ENCODE measurements around the gene PDE6C. TPM values are rescaled to one million over a fixed set of nuclear protein-coding genes. Genes with fewer than 3 reads are reported as not detected.

Gene PDE6C
- total and polyA plus RNA-seq, 4 experiments from 2014 or later: not detected

DNA sequence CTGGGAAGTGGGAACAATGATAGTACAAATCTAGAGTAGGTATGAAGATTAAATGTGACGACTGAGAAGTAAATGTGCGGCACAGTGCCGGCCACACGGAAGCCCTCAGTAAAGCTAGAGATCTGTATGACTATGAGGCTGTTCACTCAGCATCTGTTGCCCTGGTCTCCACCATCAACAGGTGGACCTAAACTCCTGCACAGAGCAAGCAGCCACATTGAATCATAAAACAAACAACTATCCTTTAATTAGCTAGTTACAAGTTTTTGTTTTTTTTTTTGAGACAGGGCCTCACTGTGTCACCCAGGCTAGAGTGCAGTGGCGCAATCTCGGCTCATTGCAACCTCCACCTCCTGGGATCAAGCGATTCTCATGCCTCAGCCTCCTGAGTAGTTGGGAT, 27.9 kb upstream of the PDE6C start:
- no peaks in the 10 kb centered on the region for H3K36me3 Mint-ChIP-seq
- CTCF ChIA-PET (ENCODE audit: partially characterized antibody): no interaction called here
- no peaks in the 10 kb centered on the region for H3K4me1 ChIP-seq (ENCODE audit: insufficient read depth, low read length)
- peaks cover under 1 to 13% (median 8%) of the 10 kb centered on the region in 8 donors for H3K9me3 Mint-ChIP-seq
- no peak overlapping the region for H3K27ac Mint-ChIP-seq
- peaks cover 3 to 9% of the 10 kb centered on the region in 2 donors for H3K27me3 Mint-ChIP-seq
- no peaks in the 10 kb centered on the region for H3K36me3 ChIP-seq (ENCODE audit: insufficient read depth, low read length)
- intact Hi-C loops (cut with micrococcal nuclease): no loop called here
- no peaks in the 10 kb centered on the region for H3K4me1 Mint-ChIP-seq
- no peak overlapping the region for H3K4me3 Mint-ChIP-seq
- no peaks in the 10 kb centered on the region for H3K9me3 ChIP-seq (ENCODE audit: control insufficient read depth in 1 of 2, low read length in 2 of 2)
- POLR2A ChIA-PET (ENCODE audit: partially characterized antibody): no interaction called here
- H3K4me3 ChIP-seq (ENCODE audit: low read length in 2 of 2): no peak overlapping the region
- H3K27ac ChIP-seq (ENCODE audit: low read depth, low read length): no peak overlapping the region
- DNase-seq: no peak
- no peaks in the 10 kb centered on the region for H3K27me3 ChIP-seq (ENCODE audit: insufficient read depth, low read length)

DNA sequence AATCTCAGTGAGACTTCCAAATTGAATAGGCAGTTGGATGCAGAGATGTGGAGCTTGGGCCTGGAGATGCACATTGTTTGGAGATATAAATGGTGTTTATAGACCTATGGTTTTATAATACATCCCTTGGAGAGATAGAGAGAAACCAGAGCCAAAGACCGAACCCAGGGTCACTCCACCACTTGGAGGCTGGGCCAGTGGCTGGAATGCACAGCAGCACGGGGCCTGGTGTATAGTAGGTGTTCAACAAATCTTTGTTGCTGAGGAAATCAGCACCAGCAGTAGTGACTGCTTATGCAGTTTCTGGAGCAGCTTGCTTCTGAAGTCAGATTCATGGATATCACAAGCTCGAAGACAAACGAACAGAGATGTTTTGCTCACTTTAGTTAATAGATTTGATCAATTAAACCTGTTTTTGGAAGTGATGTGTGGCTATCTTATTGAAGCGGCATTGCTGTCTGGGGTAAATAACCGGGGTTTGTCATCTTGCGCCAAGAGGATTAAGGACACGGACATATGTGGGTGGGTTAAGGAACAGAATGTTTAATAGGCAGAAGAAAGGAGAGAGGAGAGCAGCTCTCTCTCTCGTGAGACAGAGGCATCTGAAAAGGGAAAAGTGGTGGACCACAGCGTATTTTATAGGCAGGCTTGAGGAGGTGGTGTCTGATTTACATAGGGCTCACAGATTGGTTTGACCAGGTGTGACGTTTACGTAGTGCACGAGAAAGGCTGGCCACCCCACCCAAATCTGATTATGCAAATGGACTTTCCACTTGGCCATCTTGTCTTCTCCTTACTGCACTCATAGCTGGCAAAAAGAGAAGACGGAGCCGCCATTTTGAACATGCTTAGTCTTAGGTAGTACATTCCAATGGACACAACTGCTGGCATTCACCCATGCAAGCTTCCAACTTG, 22.4 kb upstream of the PDE6C start:
- Mint-ChIP-seq H3K27me3 (peaks cover 3 to 8% of the 10 kb centered on the region in 2 donors), H3K9me3 (no peaks in the 10 kb centered on the region), H3K4me3 (no peak overlapping the region), H3K4me1 (no peaks in the 10 kb centered on the region), H3K36me3 (no peaks in the 10 kb centered on the region), H3K27ac (peak overlapping the region in 1 of 7 donors; percentile 9)
- Histone ChIP-seq H3K27ac (ENCODE audit: low read depth, low read length) (no peak overlapping the region), H3K4me1 (ENCODE audit: insufficient read depth, low read length) (no peaks in the 10 kb centered on the region), H3K4me3 (ENCODE audit: low read length in 2 of 2) (no peak overlapping the region), H3K27me3 (ENCODE audit: insufficient read depth, low read length) (no peaks in the 10 kb centered on the region), H3K36me3 (ENCODE audit: insufficient read depth, low read length) (no peaks in the 10 kb centered on the region), H3K9me3 (ENCODE audit: control insufficient read depth in 1 of 2, low read length in 2 of 2) (no peaks in the 10 kb centered on the region)
- intact Hi-C loops (cut with micrococcal nuclease): no loop called here
- no peak for DNase-seq
- ChIA-PET CTCF (ENCODE audit: partially characterized antibody) (no interaction called here), POLR2A (ENCODE audit: partially characterized antibody) (no interaction called here)

DNA sequence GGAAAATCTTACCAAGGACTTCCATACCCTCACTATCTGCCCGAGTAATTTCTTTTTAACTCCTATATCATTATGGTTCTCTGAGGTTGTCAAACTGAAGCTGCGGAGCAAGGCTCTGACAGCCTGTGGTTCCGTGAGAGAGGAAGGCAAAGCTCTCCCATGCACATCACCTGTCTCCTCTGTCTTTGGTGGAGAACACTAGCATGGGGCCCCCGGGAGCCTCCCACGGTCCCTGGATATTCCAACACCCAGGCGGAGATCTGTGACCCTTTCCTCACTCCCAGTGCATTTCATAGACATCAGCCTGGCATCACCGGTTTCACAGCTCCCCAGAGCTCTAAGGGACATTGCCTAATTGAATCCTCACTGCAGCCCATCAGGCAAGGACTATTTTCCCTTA, 21.7 kb upstream of the PDE6C start:
- peaks cover 3 to 8% of the 10 kb centered on the region in 2 donors for H3K27me3 Mint-ChIP-seq
- no peak overlapping the region for H3K27ac Mint-ChIP-seq

DNA sequence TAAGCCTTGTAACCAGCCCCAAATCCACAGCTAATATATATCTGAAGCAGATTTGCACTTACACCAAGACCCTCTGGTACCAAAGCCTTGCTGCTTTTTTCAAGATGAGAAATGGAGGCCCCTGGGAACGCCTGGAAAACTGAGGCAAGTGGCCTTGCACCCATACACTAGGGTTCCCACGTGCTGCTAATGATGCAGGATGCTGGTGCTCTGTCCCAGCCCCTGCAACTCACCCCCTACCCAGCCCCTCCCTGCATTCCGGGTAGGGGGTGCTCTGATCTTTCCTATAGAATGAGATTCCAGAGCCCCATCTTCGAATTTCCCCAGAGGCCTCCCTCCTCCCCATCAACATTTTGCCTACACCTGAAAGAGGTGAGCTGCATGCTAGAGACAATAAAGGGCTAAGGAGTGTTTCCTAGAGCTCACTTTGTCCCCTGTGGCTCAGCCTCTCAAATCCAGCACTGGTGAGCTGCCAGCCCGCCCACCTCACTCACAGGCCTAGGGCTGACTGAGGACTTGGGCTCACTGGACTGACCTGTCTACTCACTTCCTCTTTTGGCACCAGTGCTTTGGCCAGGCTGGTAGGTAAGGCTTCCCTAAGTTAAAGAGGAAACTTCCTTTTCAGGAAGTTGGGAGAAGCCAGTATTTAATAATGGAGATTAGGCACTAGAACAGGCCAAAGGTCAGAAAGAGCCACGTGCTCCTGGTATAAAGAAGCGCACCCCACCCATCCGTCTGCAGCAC, 21.1 kb upstream of the PDE6C start:
- Mint-ChIP-seq H3K9me3 (no peaks in the 10 kb centered on the region), H3K4me3 (no peak overlapping the region), H3K36me3 (no peaks in the 10 kb centered on the region), H3K27me3 (peaks cover 3 to 8% of the 10 kb centered on the region in 2 donors), H3K27ac (no peak overlapping the region), H3K4me1 (no peaks in the 10 kb centered on the region)
- POLR2A ChIA-PET (ENCODE audit: partially characterized antibody): no interaction called here
- CTCF ChIA-PET (ENCODE audit: partially characterized antibody): no interaction called here
- no peak for DNase-seq
- no peaks in the 10 kb centered on the region for H3K4me1 ChIP-seq (ENCODE audit: insufficient read depth, low read length)
- no peak overlapping the region for H3K4me3 ChIP-seq (ENCODE audit: low read length in 2 of 2)
- no peaks in the 10 kb centered on the region for H3K36me3 ChIP-seq (ENCODE audit: insufficient read depth, low read length)
- no peaks in the 10 kb centered on the region for H3K27me3 ChIP-seq (ENCODE audit: insufficient read depth, low read length)
- no peaks in the 10 kb centered on the region for H3K9me3 ChIP-seq (ENCODE audit: control insufficient read depth in 1 of 2, low read length in 2 of 2)
- intact Hi-C loops (cut with micrococcal nuclease): no loop called here
- no peak overlapping the region for H3K27ac ChIP-seq (ENCODE audit: low read depth, low read length)

More for the DNA sequence above, 21.7 kb upstream of the PDE6C start:
- ChIA-PET CTCF (ENCODE audit: partially characterized antibody) (no interaction called here), POLR2A (ENCODE audit: partially characterized antibody) (no interaction called here)
- Mint-ChIP-seq H3K9me3 (no peaks in the 10 kb centered on the region), H3K36me3 (no peaks in the 10 kb centered on the region), H3K4me1 (no peaks in the 10 kb centered on the region), H3K4me3 (no peak overlapping the region)
- Histone ChIP-seq H3K36me3 (ENCODE audit: insufficient read depth, low read length) (no peaks in the 10 kb centered on the region), H3K9me3 (ENCODE audit: control insufficient read depth in 1 of 2, low read length in 2 of 2) (no peaks in the 10 kb centered on the region), H3K4me1 (ENCODE audit: insufficient read depth, low read length) (no peaks in the 10 kb centered on the region), H3K27me3 (ENCODE audit: insufficient read depth, low read length) (no peaks in the 10 kb centered on the region), H3K27ac (ENCODE audit: low read depth, low read length) (no peak overlapping the region), H3K4me3 (ENCODE audit: low read length in 2 of 2) (no peak overlapping the region)
- intact Hi-C loops (cut with micrococcal nuclease): no loop called here
- no peak for DNase-seq

DNA sequence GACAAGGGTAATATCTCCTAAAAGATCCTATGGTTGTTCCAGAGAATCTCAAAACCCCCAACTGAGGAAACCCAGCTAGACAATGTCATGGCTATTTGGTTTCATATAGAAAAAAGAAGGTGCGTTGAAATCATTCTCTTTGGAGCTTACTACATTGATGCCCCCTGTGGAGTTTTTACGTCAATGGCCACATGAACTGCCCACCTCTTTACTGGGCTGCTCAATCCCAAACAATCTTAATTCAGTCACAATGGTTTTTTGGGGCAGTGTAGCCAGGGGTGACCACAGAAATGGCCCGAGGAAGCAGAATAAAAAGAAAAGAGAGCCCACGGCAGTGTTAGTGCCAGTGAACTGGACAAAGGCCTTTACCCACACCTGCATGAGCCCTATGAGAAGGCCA, 19.1 kb upstream of the PDE6C start:
- H3K36me3 Mint-ChIP-seq: no peaks in the 10 kb centered on the region
- no peaks in the 10 kb centered on the region for H3K9me3 Mint-ChIP-seq
- CTCF ChIA-PET (ENCODE audit: partially characterized antibody): no interaction called here

DNA sequence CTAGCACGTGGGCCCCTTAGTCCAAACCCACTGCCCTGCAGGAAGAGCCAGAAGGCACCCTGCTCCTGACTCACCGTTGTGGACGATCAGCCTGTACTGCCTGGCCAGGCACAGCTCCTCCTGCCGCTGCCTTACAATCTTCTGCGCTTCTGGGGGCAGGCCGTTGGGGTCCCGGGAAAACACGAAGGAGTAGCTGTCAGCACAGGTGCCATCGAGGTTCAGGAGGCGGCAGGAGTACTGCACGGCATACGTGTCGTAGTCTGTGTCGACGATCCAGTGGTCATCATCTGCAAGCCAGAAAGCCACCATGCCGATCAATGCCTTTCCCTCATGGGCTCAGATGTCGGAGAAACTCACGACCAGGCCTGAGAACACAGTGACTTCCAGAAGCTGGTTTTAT, 18.6 kb upstream of the PDE6C start:
- H3K4me1 Mint-ChIP-seq: no peaks in the 10 kb centered on the region
- ChIA-PET POLR2A (ENCODE audit: partially characterized antibody) (no interaction called here), CTCF (ENCODE audit: partially characterized antibody) (no interaction called here)
- no peak overlapping the region for H3K27ac Mint-ChIP-seq
- H3K27ac ChIP-seq (ENCODE audit: low read depth, low read length): no peak overlapping the region
- H3K4me3 Mint-ChIP-seq: no peak overlapping the region
- no peaks in the 10 kb centered on the region for H3K4me1 ChIP-seq (ENCODE audit: insufficient read depth, low read length)
- H3K9me3 ChIP-seq (ENCODE audit: control insufficient read depth in 1 of 2, low read length in 2 of 2): no peaks in the 10 kb centered on the region
- no peaks in the 10 kb centered on the region for H3K9me3 Mint-ChIP-seq
- no peaks in the 10 kb centered on the region for H3K36me3 Mint-ChIP-seq
- no peaks in the 10 kb centered on the region for H3K27me3 ChIP-seq (ENCODE audit: insufficient read depth, low read length)
- H3K27me3 Mint-ChIP-seq: peaks cover 3 to 8% of the 10 kb centered on the region in 2 donors
- DNase-seq: no peak
- intact Hi-C loops (cut with micrococcal nuclease): no loop called here
- H3K4me3 ChIP-seq (ENCODE audit: low read length in 2 of 2): no peak overlapping the region
- H3K36me3 ChIP-seq (ENCODE audit: insufficient read depth, low read length): no peaks in the 10 kb centered on the region

More for the DNA sequence above, 19.1 kb upstream of the PDE6C start:
- Histone ChIP-seq H3K4me3 (ENCODE audit: low read length in 2 of 2) (no peak overlapping the region), H3K4me1 (ENCODE audit: insufficient read depth, low read length) (no peaks in the 10 kb centered on the region), H3K27ac (ENCODE audit: low read depth, low read length) (no peak overlapping the region), H3K36me3 (ENCODE audit: insufficient read depth, low read length) (no peaks in the 10 kb centered on the region), H3K9me3 (ENCODE audit: control insufficient read depth in 1 of 2, low read length in 2 of 2) (no peaks in the 10 kb centered on the region), H3K27me3 (ENCODE audit: insufficient read depth, low read length) (no peaks in the 10 kb centered on the region)
- no peak overlapping the region for H3K4me3 Mint-ChIP-seq
- DNase-seq: no peak
- H3K4me1 Mint-ChIP-seq: no peaks in the 10 kb centered on the region
- peaks cover 5 to 10% of the 10 kb centered on the region in 2 donors for H3K27me3 Mint-ChIP-seq
- intact Hi-C loops (cut with micrococcal nuclease): no loop called here
- H3K27ac Mint-ChIP-seq: no peak overlapping the region
- POLR2A ChIA-PET (ENCODE audit: partially characterized antibody): no interaction called here

DNA sequence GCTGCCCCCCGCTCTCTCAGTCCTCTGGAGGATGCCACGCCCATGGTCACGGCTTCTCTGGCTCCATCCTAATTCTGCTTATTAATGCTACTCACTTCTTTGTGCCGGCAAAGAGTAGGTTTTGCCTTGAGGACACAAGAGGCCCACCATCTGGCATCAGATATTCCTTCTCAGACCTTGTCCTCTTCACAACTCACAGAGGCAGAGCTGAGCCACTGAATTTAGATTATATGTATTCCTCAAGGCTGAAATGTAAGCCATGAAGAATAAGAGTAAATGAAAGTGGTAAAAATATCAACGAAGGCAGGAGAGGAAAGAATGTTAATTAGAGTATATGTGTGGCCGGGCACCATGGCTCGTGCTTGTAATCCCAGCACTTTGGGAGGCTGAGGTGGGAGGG, 17.8 kb upstream of the PDE6C start:
- Histone ChIP-seq H3K27me3 (ENCODE audit: insufficient read depth, low read length) (peaks cover 3% of the 10 kb centered on the region), H3K27ac (ENCODE audit: low read depth, low read length) (no peak overlapping the region), H3K36me3 (ENCODE audit: insufficient read depth, low read length) (no peaks in the 10 kb centered on the region), H3K9me3 (ENCODE audit: control insufficient read depth in 1 of 2, low read length in 2 of 2) (no peaks in the 10 kb centered on the region), H3K4me3 (ENCODE audit: low read length in 2 of 2) (no peak overlapping the region), H3K4me1 (ENCODE audit: insufficient read depth, low read length) (no peaks in the 10 kb centered on the region)
- Mint-ChIP-seq H3K9me3 (no peaks in the 10 kb centered on the region), H3K27me3 (peaks cover 2 to 4% of the 10 kb centered on the region in 2 donors), H3K4me1 (no peaks in the 10 kb centered on the region), H3K36me3 (no peaks in the 10 kb centered on the region), H3K27ac (no peak overlapping the region), H3K4me3 (no peak overlapping the region)
- DNase-seq: no peak
- intact Hi-C loops (cut with micrococcal nuclease): no loop called here
- ChIA-PET POLR2A (ENCODE audit: partially characterized antibody) (no interaction called here), CTCF (ENCODE audit: partially characterized antibody) (no interaction called here)
